Measurements from ENCODE around the gene CNRIP1.
A peak's percentile ranks its signal among the peaks of the same experiment; 100 is the strongest.
"Not testable (repeated sequence)": the region's sequence is repeated elsewhere in the genome, so short reads cannot be mapped to it uniquely, and the experiment has no call there.

CNRIP1 gene

DNA sequence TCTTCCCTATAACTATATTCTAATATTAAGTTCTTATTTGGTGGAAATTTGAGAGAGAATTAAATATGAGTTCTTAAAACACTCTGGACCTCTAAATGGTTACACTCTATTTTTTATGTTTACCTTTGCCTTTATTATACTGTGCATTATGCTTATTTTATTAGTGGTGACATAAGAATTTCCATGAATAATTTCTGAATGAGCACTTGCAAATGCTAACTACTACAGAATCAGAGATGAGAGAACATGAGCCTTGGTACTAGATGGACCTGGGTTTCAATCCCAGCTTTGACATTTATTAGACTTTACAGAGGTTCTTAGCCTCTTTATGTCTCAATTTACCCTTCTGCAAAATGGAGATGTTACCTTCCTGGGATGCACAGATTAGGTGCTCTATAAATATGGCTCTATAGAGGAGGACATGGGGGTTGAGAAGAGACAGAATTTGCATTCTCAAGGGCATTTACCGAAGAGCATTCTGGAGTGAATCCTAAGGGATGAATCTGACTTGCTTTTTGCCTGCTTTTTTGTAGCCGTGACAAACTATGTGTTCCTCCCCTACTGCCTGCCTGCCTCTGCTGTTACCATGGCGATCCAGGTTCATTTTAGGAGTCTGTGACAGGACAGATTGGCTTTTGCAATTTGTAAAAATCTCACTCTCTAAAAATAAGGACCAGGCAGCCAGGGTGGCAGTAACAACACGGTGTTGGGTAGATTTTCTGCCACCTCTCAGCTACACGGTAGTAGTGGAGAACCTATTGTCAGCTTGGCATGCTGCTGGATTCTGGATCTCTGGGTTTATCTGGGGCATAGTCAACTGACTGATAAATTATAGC, 20.7 kb upstream of the CNRIP1 start:
- no peak for DNase-seq (ENCODE audit: low read depth)

DNA sequence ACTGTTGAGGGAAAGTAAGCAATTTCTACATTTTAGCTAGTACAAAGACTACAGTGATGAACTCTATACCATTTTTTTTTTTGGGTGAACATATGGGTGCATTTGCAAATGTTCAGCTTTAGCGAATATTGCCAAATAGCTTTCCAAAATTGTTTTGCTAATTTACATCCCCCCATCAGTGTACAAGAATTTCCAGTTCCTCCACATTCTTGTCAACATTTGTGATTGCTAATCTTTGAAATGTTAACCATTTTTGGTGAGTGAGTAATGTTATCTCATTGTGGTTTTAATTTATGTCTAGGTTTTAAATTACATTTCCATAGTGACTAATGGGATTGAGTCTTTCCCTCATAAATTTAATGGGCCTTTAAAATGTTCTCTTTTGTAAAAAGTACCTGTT, 16.4 kb upstream of the CNRIP1 start:
- DNase-seq (ENCODE audit: low read depth): peak; percentile 44

DNA sequence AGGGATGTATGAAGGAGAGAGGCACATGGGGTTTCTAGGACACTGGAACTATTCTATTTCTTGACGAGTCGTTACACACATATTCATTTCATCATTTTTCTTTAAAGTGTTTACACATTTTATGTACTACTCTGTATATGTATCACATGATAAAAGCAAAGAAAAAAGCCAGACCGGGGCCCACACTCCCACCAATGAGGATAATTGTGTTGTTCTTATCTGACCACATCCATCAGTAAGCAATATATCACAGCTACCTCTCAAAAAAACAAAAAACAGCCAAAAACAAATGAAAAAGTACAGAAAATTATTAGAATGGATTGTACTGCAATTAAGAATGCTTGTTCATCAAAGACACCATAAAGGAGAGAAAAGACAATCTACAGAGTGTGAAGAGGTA, 14.2 kb upstream of the CNRIP1 start:
- no peak for DNase-seq (ENCODE audit: low read depth)

DNA sequence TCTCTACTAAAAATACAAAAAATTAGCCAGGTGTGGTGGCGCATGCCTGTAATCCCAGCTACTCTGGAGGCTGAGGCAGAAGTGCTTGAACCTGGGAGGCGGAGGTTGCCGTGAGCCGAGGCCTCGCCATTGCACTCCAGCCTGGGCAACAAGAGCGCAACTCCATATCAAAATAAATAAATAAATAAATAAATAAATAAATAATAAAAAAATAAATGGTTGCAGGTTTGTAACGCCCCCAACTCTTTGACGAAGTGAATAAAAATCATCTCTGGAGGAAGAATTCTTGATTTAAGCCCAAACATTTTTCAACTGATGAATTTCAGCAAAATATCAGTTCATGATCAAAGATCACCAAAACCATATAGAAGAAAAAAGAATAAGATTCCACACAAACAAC, 13.3 kb upstream of the CNRIP1 start:
- no peak for DNase-seq (ENCODE audit: low read depth)

DNA sequence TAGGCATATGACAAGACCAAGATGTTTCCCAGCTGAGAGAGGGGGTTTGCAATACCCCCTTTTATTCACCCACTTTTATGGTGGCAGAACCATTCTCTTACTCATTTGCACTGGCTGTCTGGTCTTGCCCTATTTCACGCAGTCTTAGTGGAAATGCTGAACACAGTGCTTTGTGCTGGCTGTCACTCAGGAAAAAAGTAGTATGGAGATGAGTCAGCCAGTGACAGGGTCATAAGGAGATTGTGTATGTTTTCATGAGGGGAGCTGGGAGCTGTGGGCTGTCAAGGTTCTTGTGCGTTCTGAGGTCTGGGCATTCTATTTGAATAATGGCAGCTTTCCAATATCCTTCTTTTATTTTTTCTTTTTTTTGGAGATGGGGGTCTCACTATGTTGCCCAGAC, 10.9 kb upstream of the CNRIP1 start:
- no peak for DNase-seq (ENCODE audit: low read depth)

DNA sequence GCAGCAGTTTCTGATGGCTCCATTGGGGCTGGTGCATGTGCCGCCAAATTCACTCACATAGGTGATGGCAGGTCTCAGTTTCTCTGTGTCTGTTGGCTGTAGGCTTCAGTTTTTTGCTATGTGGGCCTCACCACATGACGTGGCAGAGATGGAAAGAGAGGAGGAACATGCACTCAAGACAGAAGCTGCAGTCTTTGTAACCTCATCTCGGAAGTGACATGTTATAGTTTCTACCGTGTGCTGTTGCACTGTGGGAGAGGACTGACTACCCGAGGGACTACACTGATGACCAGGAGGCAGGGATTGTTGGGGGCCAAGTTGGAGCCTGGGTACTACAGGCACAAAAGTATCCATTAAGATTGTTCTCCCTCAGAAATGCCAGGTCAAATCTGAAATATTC, 9.2 kb upstream of the CNRIP1 start:
- no peak for DNase-seq (ENCODE audit: low read depth)

DNA sequence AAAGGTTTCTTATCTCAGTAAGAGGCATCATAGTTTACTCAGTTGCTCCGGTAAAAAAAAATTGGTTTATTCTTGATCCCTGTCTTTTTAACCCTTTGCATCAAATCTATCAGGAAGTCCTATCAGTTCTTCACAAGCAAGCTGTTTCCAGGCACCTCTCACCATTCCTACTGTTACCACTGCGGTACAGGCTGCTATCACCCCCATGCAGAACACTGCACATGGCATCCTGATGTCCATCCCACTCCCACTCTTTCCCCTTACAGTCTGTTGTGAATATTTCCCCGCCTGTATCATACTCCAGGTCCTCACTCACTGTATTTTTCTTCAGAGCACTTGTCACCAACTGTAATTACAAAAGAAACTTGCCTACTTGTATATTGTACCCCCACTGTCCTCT, 5.3 kb upstream of the CNRIP1 start:
- no peak for DNase-seq (ENCODE audit: low read depth)

DNA sequence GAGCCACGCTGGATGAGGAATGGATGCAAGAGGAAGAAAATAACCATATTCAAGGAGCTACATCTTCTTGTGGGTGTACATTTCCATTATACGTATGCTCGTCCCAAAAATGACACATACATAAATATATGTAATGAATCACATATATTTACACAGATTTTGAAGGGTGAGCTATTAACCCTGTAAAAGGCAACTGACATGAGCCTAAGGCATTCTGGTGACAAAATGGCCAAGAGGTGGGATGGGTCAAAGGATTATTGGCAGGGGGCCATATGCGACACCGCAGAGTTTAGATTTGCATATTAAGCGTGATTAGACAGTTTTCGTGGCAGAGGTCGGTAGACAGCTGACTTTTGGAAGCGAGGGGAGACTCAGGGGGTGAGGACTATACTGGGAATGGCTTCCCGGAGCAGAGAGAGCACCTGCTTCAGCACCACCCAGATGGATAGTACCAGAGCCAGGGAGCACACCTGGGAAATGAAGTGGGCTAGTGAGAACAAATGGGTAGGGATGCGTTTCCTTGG, 431 bp upstream of the CNRIP1 start:
- DNase-seq (ENCODE audit: low read depth): no peak

DNA sequence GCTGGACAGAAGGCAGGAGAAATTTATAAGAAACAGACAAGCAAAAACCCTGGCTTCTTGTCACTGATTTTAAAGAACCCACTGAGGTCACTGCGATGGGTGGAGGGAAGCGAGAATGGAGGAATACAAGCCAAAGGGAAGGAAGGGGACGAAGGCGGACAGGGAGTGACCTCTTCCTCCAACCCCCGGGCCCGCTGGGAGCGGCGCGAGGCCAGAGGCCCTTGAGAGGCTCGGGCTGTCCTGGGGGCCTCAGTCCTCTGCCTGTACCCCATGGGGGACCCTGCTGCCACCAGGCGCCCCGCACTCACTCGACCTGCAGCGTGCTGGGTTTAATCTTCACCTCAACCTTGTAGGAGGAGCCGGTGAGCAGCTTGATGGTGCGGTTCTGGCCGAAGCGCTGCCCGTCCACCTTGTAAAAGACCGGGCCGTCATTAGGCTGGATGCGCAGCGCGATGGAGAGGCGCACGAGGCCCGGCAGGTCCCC, 793 bp downstream of the CNRIP1 start:
- DNase-seq (ENCODE audit: low read depth): no peak

DNA sequence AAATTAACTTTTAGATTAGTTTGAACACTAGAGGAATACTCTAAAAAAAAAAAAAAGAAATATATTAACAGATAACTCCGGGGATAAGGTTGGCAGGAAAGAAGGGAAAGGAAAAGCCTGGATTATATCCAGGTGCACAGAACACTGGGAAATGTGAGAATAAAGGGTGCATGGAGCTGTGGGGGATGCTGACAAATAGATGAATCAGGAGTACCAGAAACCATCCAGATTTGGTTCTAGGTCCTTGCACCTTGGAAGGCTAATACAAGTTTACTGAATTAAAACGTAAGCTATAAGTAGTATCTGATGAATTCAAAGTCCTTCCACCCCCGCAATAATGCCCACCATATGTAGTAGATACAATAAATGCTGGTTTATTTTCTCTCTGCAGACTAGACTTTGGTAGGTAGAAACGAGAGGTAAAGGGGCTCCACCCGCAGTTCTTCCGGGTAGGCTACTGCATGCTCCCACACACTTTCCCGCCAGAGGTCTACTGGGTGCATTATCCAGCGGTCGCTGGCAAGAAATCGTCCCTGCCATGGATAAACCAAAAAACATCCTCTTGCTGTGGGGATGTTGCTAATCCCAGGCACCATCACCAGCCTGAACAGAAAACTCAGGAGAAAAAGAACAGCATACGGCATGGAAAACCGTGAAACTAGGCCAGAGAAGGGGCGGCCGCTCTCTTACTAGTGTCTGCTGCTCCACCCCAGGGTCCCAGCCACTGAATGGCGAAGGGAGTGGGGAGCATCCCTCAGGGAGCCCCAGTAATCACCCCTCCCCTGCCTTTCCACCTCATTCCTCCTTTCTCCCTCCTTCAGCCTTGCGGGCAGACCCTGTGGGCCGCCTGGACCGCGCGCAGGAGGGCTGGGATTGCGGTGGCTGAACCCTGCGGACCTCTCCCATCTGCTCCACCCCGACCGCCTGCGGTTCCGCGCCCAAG, 1.5 kb downstream of the CNRIP1 start:
- no peak for DNase-seq (ENCODE audit: low read depth)

DNA sequence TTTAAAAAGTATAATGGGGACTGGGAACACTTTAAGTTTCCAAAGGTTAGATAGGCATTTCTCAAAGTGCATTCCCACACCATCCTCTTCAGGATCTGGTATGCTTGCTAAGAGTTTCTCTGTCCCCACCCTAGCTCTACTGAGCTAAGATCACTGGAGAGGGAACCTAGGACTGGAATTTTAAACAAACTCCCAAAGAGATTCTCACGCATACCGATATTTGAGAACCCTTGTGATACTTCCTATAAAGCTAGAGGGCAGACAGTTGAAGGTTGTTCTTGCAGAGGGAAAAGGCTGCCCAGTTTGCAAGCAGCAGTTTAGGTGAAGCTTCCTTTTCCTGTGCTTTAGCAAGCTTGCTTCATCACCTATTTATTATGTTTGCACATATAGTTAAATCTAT, 3.6 kb downstream of the CNRIP1 start:
- DNase-seq (ENCODE audit: low read depth): no peak

DNA sequence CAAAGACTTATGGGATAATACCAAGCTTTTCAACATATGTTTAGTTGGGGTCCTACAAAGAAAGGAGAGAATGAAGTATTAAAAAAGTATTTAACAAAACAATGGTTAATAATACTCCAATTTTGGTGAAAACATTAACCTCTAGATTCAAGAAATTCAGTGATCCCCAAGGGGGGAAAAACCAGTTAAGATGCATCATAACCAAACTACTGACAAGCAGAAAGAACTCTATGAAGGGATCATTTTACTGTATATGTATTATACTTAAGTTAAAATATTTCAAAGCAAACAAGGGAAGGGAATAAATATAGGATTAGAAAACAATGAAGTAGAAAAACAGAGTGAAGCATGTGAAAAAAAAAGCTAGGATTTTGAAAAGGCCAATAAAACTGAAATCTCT, 8.7 kb downstream of the CNRIP1 start:
- DNase-seq (ENCODE audit: low read depth): no peak

DNA sequence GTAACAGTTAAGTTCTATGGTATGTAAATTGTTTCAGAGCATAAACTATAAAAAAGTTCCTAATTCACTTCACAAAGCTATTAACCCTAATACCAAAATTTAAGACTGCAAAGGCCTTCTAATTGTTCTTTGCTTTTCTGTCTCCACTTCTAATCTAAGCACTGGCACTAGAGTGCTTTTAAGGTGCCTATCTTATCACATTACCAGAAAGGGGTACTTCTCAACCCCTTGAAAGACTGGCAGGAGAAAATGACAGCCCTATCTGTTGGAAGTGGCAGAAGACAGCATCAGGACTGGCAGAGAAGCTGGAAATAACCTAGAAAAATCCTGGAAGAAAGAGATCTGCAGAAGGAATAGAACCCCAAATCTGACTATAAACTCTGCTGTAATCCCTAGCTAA, 10.3 kb downstream of the CNRIP1 start:
- DNase-seq (ENCODE audit: low read depth): no peak

DNA sequence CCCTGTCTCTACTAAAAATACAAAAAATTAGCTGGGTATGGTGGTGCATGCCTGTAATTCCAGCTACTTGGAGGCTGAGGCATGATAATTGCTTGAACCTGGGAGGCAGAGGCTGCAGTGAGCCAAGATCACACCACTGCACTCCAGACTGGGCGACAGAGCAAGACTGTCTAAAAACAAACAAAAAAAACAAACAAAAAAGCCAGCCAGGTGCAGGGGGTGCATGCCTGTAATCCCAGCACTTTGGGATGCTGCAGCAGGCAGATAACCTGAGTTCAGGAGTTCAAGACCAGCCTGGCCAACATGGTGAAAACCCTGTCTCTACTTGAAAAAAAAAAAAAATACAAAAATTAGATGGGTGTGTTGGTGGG, 15.9 kb downstream of the CNRIP1 start:
- DNase-seq (ENCODE audit: low read depth): not testable (repeated sequence)

DNA sequence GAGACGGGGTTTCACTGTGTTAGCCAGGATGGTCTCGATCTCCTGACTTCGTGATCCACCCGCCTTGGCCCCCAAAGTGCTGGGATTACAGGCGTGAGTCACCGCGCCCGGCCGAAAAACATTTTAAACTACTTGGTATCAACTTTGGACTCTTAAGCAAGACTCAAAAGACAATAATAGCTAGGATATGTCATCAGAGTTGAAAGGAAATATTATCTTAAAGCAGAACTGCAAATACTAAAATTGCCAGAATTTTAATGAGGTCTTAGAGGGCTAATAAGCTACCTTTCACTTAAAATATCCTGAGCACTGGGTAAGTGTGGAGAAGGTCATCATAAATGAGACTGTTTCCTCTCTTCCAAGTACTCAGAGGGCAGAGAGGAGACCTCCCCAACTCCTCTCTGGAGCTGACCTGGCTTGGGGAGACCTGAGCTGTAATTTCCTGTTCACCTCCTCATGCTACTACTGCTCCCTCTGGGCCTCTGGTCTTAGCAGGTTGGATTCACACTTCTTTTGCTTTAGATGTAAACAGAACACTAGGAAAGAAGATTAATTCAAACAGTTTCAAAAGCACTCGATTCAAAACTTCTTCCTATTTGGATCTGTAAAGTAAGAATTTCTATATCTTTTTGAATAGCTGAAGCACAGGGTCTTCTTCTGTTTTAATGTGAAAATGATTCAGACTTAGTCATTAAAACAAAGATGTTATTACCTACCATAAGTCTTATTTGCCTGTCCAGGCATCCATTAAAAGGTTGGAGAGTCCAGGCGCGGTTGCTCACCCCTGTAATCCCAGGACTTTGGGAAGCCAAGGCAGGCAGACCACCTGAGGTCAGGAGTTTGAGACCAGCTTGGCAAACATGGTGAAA, 16.5 kb downstream of the CNRIP1 start:
- DNase-seq (ENCODE audit: low read depth): no peak

DNA sequence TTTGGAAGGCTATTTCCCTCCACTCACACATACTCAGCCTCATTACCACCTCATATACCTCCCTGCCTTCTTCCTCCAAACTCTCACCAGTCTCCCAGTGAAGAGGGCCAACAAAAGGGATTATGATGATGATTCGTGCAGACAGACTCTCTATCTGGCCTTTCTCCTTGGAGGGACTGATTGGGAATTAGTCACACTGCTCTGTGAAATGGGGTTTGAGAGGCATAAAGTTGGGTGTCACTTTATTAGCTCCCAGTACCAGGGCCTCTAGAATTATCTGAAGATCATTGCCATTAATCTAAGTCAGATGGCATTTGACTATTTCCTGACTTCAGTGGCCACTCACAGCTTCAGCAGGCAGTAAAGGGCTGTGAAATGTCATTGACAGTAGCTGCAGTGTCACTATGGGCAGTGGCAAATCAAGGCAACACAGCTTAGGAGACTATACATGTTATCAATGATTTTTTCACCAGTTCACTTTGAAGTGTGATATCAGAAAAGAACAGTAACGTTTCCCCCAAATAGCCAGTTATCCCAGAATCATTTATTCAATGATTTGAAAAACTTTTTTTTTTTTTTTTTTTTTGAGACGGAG, 17.4 kb downstream of the CNRIP1 start:
- no peak for DNase-seq (ENCODE audit: low read depth)

DNA sequence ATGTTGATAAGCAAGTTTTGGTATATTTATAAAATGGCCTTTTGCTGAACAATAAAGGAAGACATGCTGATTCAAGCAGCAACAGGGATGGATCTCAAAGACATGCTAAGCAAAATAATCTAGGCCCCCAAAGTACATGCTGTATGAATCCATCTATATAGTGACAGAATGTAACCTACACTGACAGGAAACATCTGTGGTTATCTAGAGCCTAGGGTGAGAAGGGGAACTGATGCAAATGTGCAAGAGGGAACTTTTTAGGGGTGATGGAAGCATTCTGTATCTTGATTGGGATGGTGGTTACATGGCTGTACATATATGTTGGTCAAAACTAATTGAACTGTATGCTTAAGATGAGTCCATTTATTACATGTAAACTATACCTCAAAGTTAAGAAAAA, 24.2 kb downstream of the CNRIP1 start:
- DNase-seq (ENCODE audit: low read depth): no peak

DNA sequence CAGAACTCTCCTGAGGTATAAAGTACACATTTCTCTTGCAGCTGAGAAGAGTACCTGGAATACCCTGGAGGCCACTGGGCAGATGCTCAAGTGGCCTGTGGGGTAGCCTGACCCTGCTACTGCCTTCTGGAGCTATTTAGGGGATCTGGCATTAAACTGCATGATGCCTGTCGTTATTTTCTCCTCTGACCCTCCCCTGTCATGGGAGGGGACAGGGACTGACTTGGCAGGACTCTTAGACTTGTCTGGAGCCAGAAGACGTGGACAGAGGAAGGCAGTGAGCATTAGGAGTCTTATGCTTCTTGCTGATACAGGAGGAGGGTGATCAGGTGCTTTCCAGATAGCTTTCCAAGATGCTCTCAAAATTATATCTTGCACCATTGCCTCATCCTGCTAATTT, 24.8 kb downstream of the CNRIP1 start:
- no peak for DNase-seq (ENCODE audit: low read depth)

DNA sequence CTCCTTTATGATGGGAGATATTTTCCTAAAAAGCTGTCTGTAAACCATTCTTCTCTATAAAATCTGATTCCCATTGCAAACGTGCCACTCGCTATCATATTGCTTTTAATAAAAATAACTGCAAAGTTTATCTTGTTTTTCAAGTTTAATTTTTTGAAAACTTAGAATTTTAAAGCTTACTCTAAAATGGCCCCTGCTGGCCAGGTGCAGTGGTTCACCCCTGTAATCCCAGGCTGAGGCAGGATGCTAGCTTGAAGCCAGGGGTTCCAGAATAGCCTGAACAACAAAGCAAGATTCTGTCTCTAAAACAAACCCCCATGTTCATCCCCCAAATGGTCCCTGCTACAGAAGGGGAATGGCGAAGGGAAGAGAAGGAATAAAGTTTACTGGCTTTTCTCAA, 25.6 kb downstream of the CNRIP1 start:
- DNase-seq (ENCODE audit: low read depth): no peak

DNA sequence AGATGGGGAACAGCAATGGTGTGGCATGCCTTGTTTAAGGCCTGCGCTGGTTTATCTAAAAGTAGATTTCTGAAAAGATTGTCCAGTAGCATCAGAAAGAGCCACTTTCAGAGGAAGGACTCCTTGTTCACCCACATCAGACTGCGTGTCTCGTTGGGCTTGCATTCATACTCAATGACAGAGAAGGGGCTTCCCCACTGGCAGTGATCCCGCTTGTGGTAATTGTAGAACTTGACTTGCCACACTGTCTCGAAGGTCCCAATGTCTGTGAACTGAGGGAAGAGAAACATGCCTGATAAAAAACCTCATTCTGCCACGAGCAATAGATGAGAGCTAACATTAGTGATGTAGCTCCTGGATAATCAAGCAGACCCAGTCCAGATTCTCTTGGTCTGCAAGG, 26.0 kb downstream of the CNRIP1 start:
- DNase-seq (ENCODE audit: low read depth): no peak

DNA sequence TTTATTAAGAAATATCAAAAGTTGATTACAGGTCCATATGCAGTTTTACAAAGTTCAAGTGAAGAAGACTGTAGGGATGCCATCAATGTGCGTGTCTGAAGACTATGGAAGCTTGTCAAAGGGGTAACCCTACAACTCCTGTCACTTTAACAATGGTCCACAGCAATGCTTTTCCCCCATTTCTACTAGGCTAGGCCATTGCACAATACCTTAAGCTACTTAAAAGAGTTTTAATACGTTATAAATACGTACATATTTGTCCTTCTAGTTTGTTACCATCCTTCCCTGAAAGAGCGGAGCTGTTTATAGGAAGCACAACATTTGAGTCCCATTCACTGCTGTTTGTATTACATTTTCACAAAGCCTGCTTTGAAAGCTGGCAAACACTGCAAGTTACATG, 26.7 kb downstream of the CNRIP1 start:
- DNase-seq (ENCODE audit: low read depth): no peak
